Thoracic aorta (tissue), 2 donors: ENCODE measurements around the gene GALK1. TPM values are rescaled to one million over a fixed set of nuclear protein-coding genes. Genes with fewer than 3 reads are reported as not detected.
A peak's percentile ranks its signal among the peaks of the same experiment; 100 is the strongest.

ENCODE experiments used
- ATAC-seq: fragments of 150-250 bp; one replicate; pipeline ENCODE4 v1.8.0; 2017; ENCODE audit warnings: low read depth; ENCODE audit not compliant: insufficient number of reproducible peaks, low FRiP score
- DNase-seq: peaks from one replicate; pipeline ENCODE4 v3.0.0-alpha.2; 2020; ENCODE audit warnings: low spot score
- H3K27ac ChIP-seq, 2 donors: fragments of 200-600 bp; sonication (generic); 1 replicate in 1 of 2; 2 replicates in 1 of 2; pipeline ENCODE4 v1.5.1; 2016; ENCODE audit warnings: mild to moderate bottlenecking in 2 of 2, moderate library complexity in 2 of 2
- H3K27me3 ChIP-seq: fragments of 200-600 bp; sonication (generic); replicated peaks from 2 replicates; pipeline ENCODE4 v1.6.0; 2016; ENCODE audit warnings: mild to moderate bottlenecking; ENCODE audit not compliant: insufficient read depth
- H3K36me3 ChIP-seq: fragments of 200-600 bp; sonication (generic); one replicate; pipeline ENCODE4 v1.5.1; 2016
- H3K4me1 ChIP-seq, 2 donors: fragments of 200-600 bp; sonication (generic); 1 replicate in 1 of 2; 2 replicates in 1 of 2; pipeline versions ENCODE4 v1.5.1 to v1.6.0; 2016; ENCODE audit warnings: low read depth in 2 of 2, mild to moderate bottlenecking in 1 of 2; ENCODE audit not compliant: control insufficient read depth in 1 of 2
- H3K4me3 ChIP-seq: fragments of 200-600 bp; sonication (generic); 2 replicates; pipeline ENCODE4 v1.5.1; 2016; ENCODE audit warnings: mild to moderate bottlenecking
- H3K9me3 ChIP-seq: fragments of 200-600 bp; sonication (generic); 2 replicates; pipeline ENCODE4 v1.5.1; 2016
- total RNA-seq, 2 donors: library from RNA; depleted of rRNA; stranded (reverse); fragments of >200 nt; gene quantifications; one replicate each; pipeline versions ENCODE4 v1.1.0 to v1.2.3, GENCODE V29; 2016
- TF ChIP-seq, protein P1 (sequence below): fragments of 200-600 bp; sonication (generic); IDR thresholded peaks from one replicate; pipeline ENCODE4 v1.5.1; 2019; ENCODE audit warnings: antibody characterized with exemption

GALK1 gene
- total RNA-seq, result 10 to 100 TPM; 29.6 to 58.3 TPM

DNA sequence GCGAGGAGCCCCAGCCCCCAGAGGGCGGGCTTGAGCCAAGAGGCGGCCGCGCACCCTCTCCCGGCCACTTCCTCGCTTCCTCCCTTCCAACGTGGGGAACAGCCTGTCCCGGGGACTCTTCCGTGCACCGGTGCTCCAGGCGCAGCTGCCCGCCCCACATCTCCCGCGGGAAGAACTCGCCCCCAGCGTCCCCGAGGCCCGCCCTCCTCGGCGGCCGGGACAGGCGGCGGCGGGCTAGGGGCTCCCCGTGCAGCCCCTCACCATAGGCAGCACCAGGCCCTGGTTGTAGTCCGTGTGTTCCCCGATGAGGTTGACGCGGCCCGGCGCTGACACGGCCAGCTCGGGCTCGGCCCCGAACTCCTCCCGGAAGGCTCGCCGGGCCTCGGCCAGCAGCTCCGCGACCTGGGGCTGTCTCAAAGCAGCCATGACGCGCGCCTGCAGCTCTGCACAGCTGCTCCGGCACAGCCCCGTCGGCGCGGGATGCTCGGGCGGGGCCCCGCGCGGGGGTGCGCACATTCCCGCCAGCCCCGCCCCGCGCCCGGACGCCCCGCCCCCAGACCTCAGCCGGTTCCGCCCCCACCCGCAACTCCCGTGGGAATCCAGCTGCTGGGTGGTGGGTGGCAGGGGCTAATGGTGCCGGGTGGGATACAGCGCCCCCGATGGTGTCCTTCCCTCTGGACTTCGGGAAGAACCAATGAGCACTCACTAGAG, at the start of gene GALK1:
TSS of gene GALK1 (minus strand) at position 482 of the 711 bp plus-strand sequence. CDS start at position 426, 56 bp downstream.
- H3K36me3 ChIP-seq, result no peaks in the 10 kb centered on the region
- H3K27me3 ChIP-seq, result no peaks in the 10 kb centered on the region
- no peaks in the 10 kb centered on the region for H3K9me3 ChIP-seq
- no peak for DNase-seq
- H3K27ac ChIP-seq, result peak within 1 kb of the TSS; percentile 71 to 83
- ATAC-seq, result peak; percentile 51
- TF ChIP-seq, protein P1, sequence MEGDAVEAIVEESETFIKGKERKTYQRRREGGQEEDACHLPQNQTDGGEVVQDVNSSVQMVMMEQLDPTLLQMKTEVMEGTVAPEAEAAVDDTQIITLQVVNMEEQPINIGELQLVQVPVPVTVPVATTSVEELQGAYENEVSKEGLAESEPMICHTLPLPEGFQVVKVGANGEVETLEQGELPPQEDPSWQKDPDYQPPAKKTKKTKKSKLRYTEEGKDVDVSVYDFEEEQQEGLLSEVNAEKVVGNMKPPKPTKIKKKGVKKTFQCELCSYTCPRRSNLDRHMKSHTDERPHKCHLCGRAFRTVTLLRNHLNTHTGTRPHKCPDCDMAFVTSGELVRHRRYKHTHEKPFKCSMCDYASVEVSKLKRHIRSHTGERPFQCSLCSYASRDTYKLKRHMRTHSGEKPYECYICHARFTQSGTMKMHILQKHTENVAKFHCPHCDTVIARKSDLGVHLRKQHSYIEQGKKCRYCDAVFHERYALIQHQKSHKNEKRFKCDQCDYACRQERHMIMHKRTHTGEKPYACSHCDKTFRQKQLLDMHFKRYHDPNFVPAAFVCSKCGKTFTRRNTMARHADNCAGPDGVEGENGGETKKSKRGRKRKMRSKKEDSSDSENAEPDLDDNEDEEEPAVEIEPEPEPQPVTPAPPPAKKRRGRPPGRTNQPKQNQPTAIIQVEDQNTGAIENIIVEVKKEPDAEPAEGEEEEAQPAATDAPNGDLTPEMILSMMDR, result peak; percentile 36
- H3K4me1 ChIP-seq, result peaks cover 9 to 24% of the 10 kb centered on the region in 2 donors
- H3K4me3 ChIP-seq, result peak within 1 kb of the TSS; percentile 94

DNA sequence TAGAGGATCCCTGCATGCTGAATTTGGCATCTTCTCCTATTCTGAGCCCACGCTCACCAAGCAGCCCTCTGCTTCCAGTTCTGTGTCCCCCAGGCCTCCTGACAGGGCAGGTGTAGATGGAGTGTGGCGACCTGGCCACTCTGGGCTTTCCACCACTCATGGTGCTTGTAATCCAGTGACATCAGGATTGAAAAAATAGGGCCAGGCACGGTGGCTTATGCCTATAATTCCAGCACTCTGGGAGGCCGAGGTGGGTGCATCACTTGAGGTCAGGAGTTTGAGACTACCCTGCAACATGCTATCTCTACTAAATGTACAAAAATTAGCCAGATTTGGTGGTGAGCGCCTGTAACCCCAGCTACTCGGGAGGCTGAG, 49.0 kb upstream of the GALK1 start:
- no peak for DNase-seq
- no peak overlapping the region for H3K27ac ChIP-seq
- H3K36me3 ChIP-seq, result peaks cover 81% of the 10 kb centered on the region
- ATAC-seq, result no peak
- H3K4me1 ChIP-seq, result peaks cover 0 to 3% of the 10 kb centered on the region in 2 donors
- TF ChIP-seq, protein P1, result no peak
- no peak overlapping the region for H3K4me3 ChIP-seq
- H3K27me3 ChIP-seq, result no peaks in the 10 kb centered on the region
- H3K9me3 ChIP-seq, result no peaks in the 10 kb centered on the region

DNA sequence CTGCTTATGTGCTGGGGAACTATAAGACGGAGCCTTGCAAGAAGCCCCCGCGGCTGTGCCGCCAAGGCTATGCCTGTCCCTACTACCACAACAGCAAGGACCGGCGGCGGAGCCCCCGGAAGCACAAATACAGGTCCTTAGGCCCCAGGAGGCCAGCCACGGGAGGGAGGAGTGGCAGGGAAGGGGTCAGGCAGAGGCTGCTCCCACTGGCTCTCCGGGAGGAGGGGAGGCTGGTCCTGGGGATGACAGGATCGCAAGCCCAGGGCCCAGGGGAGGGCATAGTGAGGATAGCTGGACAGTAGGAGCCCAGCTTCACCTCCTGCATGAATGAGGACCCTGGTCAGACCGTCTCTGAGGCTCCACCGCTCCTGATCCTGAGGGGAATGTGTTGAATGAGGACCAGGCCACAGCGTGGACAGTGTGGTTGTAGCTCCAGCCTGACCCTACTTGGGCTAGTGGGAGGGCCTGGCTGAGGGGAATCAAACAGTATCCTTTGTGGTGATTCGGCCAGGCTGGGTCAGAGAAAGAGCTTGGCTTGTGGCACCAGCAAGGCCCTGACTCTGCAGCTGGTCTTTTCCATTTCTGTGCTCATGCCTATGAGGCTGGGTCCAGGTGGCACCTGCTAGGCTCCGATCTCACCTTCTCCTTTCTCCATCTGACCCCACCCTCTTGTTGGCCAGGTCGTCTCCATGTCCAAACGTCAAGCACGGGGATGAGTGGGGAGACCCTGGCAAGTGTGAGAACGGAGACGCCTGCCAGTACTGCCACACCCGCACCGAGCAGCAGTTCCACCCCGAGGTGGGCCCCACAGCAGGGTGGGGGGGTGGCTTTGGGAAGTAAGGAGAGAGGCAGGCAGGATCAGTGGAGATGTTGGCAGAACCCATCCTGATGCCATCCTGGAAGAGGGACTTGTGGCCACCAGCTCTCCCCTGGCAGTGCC, 48.4 kb upstream of the GALK1 start:
- peaks cover 74% of the 10 kb centered on the region for H3K36me3 ChIP-seq
- no peaks in the 10 kb centered on the region for H3K9me3 ChIP-seq
- TF ChIP-seq, protein P1, result no peak
- H3K4me1 ChIP-seq, result peaks cover 5 to 8% of the 10 kb centered on the region in 2 donors
- DNase-seq, result no peak
- H3K27ac ChIP-seq, result no peak overlapping the region
- no peak overlapping the region for H3K4me3 ChIP-seq
- H3K27me3 ChIP-seq, result no peaks in the 10 kb centered on the region
- ATAC-seq, result no peak

DNA sequence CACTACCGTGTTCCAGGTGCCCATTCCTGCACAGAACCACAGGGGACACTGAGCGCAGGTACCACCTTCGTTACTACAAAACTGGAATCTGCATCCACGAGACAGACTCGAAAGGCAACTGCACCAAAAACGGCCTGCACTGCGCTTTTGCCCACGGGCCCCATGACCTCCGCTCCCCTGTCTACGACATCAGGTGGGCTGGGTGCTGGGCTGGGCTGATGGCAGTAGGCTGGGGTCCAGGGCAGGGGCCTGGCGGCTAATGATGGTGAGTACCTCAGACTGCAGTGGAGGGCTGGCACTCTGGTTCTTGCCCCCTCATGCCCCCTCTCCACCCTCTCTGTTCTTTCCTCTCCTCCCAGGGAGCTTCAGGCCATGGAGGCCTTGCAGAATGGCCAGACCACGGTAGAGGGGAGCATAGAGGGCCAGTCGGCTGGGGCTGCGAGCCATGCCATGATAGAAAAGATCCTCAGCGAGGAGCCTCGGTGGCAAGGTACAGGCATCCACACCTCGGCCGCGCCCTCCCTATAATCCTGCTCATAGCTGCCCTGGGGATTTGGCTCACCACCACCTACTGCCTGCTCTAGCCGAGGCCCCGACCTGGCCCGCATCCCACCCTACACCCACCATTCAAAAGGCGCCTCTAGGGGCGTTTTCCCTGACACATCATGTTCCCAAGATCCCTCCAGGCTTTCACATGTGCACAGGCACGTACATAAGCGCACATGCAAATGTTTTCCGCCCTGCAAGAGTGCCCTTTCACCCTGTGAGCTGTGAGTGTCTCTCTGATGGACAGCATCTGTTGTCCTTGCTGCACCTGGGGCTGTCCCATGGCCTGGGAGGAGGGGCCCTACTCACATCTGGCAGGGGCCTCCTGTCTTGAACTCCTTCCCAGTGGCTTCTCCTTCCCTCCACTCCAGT, 47.4 kb upstream of the GALK1 start:
- no peak for DNase-seq
- no peak overlapping the region for H3K27ac ChIP-seq
- H3K4me1 ChIP-seq, result peaks cover 9 to 13% of the 10 kb centered on the region in 2 donors
- H3K27me3 ChIP-seq, result no peaks in the 10 kb centered on the region
- no peak for ATAC-seq
- H3K4me3 ChIP-seq, result no peak overlapping the region
- no peaks in the 10 kb centered on the region for H3K9me3 ChIP-seq
- H3K36me3 ChIP-seq, result peaks cover 64% of the 10 kb centered on the region
- TF ChIP-seq, protein P1, result no peak
